CD4-positive, alpha-beta T cell treated with Interleukin-6 for 4 hours (primary cell): ENCODE data around the gene CFAP20DC.

Experiments used
- DNase-seq: peaks from one replicate; pipeline ENCODE4 v3.0.0-alpha.2; 2020; ENCODE audit warnings: mixed read lengths

Gene CFAP20DC

DNA sequence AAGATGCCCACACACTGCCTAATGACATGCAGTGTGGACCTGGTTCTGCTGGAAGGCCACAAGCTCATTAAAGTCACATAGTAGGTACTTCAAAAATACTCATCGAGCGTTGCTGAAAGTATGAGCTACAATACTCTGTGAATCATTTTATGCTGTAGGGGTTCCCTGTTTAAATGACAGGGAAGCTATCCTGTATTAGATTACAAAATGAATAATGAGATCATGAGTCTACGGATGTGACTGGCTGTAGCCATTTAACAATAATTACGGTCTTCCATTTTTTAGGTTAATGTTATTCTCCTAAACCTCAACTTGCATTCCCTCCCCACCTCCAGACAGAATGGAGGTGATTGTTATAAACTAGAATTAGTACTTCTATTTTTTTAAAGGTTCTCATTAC lies 255.1 kb downstream of the CFAP20DC start:
- no peak for DNase-seq

GRCh38 chr3:58793938-58794337 lies 255.9 kb downstream of the CFAP20DC start:
- no peak for DNase-seq

DNA sequence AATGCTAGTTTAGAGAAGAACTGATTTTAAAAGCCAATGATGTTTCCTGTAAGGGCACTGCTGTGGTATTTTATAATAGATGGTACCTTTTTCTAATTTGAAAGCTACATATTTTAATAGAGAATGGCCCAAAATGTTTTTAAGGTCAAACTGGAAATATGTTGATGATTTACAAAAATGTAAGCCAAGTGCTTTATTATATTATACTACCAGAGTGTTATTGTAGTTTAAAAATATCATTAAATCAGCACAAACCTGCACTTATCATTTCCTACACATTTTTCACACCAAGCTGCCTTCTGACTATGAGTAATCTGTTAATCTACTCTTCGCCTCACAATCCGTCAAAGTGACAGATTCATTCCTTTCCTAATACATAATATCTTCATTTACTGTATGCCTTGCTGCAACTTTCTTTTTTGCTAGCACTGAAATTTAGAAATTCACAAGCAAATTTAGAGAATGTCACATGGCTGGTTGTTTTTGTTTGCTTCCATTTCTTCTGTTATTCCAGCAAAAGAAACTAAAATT lies 256.8 kb downstream of the CFAP20DC start:
- no peak for DNase-seq

GRCh38 chr3:58789385-58789784 lies 260.4 kb downstream of the CFAP20DC start:
- no peak for DNase-seq

DNA sequence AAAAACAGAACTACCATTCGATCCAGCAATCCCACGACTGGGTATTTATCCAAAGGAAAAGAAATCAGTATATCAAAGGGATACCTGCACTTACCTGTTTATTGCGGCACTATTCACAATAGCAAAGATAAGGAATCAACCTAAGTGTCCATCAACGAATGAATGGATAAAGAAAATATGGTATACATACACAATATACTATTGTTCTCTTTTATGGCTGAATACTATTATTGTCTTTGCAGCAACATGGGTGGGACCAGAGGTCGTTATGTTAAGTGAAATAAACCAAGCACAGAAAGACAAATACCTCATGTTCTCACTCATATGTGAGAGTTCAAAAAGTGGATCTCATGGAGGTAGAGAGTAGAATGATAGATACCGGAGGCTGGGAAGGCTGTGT lies 264.9 kb downstream of the CFAP20DC start:
- DNase-seq: no peak

DNA sequence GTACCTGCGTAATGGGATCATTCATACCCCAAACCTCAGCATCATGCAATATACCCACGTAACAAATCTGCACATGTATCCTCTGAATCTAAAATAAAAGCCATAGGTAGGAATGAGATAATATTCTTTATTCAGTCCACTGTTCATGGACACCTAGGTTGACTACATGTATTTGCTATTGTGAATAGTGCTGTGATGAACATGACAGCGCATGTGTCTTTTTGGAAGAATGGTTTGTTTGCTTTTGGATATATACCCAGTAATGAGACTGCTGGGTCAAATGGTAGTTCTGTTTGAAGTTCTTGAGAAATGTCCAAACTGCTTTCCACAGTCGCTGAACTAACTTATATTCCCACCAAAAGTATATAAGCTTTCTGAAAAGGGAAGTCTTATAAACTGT lies 265.4 kb downstream of the CFAP20DC start:
- no peak for DNase-seq

DNA sequence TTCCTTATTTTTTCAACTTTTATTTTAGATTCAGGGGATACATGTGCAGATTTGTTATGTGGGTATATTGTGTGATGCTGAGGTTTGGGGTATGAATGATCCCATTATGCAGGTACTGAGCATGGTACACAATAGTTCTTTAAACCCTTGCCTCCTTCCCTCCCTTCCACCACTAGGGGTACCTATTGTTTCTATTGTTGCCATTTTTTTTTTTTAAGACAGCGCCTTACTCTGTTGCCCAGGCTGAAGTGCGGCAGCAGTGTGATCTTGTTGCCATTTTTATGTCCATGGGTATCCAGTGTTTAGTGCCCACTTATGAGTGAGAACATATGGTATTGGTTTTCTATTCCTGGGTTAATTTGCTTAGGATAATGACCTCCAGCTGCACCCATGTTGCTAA lies 266.0 kb downstream of the CFAP20DC start:
- DNase-seq: no peak

DNA sequence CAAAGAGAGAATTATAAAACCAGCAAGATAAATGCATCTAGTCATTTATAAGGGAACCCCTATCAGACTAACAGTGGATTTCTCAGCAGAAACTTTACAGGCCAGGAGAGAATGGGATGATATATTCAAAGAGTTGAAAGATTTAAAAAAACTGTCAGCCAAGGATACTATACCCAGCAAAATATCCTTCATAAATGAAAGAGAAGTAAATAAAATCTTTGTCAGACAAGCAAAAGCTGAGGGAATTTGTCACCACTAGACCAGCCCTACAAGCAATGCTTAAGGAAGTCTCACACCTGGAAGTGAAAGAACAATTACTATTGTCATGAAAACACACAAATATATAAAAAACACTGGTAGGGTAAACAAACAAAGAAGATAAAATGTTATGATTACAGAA lies 269.9 kb downstream of the CFAP20DC start:
- DNase-seq: no peak

DNA sequence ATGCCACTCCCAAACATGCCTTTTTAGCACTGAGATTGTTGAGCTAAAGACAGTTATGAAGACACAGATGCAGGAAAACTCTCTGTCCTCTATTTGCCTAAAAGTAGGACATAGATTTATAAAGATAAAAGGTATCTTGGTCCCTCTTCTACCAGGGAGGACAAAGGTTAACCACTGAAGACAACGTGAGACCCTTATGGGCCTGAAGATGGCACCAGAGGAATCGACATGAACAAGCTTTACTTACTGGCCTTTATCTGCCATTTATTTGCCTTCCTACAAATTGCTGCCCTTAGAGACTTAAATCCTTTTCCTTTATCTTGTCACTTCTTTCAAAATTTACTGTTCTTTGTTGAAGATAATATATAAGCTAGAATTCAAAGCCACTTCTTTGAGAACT lies 273.6 kb downstream of the CFAP20DC start:
- DNase-seq: no peak

DNA sequence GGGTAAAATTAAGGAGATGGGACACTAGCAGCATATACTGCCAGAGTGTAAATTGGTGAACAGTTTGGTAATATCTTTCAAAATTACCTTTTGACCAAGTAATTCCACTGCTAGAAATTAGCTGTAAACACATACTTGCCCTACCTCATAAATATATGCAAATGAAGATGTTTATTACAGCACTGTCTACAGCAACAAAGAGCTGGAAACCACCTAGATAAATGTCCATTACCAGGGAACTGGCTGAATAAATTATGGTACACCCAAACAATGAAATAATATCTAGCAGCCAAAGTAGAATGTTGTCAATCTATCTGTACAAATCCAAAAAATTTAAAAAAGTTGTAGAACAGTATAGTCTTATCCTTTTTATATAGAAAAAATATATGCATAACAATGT lies 277.4 kb downstream of the CFAP20DC start:
- DNase-seq: no peak

- DNase-seq: no peak
Measured at GRCh38 chr3:58769065-58769464, 280.8 kb downstream of the CFAP20DC start.

DNA sequence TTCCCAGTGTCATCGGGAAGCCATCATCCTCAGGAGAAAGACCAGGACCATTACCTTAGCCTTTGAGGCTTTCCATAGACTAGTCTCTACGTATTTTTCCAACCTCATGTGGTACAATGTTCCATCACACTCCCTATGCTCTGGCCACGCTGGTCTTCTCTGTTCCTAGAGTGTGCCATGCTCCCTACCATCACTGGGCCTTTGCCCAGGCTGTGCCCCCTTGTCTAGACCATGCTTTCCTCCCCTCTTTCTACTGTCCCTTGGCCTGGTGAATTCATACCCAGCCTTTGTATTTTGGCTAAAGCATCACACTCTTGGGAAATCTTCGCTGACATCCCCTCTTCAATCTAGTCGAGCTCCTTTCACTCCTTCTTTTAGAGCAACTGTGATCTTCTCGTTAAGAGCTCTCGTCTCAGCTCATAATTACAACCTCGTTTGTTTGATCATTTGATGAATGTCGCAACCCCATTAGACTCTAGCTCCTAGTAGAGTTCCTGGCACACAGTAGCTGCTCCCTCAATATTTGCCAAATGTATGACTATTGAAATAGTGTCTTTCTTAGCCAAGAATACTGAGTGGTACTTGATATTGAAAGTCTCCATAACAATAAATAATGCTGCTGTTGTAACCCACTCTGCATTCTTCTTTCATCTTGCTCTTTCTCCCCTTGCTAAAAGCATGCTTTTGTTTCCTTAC lies 283.1 kb downstream of the CFAP20DC start:
- no peak for DNase-seq

GRCh38 chr3:58755150-58755549 lies 294.7 kb downstream of the CFAP20DC start:
- DNase-seq: no peak

DNA sequence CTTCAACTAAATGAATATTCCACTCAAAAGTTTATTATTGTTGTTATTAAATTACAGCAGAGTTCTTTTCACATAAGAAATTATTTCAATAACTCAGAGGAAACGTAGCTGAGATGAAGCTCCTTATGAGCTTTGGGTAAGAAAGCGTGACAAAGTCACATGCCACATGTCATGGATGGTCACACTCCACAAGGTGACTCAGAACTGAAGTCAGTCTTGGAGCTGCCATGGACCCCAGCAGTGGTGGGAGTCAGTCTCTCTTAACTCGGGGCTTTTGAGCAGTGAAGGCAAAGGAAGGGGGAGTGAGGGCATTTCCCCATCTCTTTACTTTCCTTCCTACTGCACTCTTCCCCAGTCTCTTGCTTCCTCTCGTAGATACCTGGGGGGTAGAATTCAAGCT lies 295.8 kb downstream of the CFAP20DC start:
- no peak for DNase-seq

- no peak for DNase-seq
Measured at GRCh38 chr3:58751882-58752567, 297.8 kb downstream of the CFAP20DC start.

DNA sequence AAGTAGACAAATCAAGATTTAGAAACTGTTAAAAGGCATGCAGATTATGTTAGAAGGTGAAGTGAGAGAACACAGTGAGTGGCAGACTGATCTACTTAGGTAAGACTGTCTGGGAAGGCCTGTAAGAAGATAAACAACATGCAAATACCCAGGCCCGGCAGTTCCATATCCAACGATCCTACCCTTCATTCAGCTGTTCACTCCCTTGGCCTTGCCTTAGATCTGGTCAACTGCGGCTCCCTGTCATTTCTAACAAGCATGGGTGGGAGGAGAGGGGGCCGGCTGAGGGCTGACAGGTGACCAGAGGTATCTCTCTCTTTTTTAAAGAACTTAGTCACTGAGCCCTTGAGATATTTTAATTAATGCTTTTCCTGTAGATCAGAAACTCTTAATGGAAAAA lies 298.6 kb downstream of the CFAP20DC start:
- DNase-seq: no peak

DNA sequence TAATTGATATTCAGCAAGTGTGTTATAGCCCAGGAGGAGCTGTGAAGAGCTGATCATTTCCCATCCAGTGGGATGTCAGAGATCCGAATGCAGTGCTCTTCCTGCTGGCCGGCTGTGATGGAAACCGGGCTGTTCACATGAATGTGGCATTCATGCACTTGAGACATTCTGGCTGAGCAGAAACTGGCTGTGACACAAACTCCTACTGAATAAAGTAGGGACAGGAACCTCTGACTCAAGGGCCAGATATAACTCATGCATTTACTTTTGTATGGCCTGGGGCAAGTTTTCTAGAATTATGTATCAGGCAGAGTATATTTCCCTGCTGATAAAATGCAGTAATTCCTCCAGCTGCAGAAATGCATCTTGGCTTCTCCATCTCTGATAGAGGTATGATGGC lies 299.9 kb downstream of the CFAP20DC start:
- no peak for DNase-seq

DNA sequence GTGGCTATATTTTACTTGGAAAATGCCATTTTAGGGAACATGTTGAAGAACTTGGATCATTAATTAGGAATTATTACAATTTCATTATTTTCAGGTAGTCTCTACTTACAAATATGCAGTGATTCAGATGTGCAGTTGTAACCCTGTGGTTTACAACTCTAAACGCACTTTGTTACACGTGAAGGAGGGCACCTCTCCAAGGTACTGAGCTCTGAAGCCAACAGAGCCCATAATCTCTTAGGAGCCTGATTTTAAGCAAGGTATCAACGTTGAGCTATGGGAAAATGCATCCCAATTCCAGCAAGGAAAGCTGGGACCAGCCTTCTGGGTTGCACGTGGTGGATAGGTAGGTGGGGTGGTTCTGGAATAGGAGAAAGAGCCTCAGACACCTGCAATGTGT lies 301.8 kb downstream of the CFAP20DC start:
- no peak for DNase-seq

GRCh38 chr3:58746758-58747157 lies 303.1 kb downstream of the CFAP20DC start:
- DNase-seq: no peak

GRCh38 chr3:58743296-58743695 lies 306.5 kb downstream of the CFAP20DC start:
- DNase-seq: no peak

DNA sequence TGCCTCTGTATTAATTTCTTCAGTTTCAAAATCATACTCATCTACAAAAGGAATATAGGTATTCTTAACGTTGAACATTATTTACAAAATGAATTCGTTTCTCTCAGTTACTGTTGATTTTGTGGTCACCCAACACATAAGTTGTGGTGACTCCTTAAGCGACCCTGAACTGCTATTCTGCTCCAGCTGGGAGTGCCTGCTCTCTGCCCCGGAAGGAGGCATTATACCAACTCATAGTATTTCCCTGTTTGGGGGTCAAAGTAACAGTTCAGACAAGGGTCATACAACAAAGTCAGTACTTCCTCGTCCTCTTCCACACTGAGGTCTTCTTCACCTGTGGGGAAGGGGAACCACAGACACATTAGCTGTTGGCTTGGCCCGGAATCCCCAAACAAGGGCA lies 307.6 kb downstream of the CFAP20DC start:
- DNase-seq: no peak

- no peak for DNase-seq
Measured at GRCh38 chr3:58737644-58738043, 312.2 kb downstream of the CFAP20DC start.

DNA sequence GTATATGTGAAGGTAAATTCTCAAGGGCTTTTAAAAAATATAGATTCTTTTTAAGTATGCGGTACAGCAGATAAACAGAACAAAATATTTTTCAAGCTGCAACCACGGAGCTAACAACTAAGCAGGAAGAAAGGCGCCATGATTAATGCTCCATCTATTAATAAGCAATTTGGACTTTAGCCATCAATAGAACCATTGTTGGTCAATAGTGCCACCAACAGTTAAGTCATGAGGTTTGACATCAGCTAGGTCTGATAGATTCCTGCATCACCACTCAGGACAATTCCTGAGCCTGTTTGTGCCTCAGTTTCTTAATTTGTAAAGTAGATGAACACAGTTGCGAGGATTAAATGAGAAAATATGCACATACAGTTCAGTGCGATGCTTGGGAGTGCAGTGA lies 318.2 kb downstream of the CFAP20DC start:
- no peak for DNase-seq

GRCh38 chr3:58728723-58729122 lies 321.1 kb downstream of the CFAP20DC start:
- DNase-seq: no peak
